Measurements from ENCODE around the gene MIR17HG.

The MIR17HG gene

DNA sequence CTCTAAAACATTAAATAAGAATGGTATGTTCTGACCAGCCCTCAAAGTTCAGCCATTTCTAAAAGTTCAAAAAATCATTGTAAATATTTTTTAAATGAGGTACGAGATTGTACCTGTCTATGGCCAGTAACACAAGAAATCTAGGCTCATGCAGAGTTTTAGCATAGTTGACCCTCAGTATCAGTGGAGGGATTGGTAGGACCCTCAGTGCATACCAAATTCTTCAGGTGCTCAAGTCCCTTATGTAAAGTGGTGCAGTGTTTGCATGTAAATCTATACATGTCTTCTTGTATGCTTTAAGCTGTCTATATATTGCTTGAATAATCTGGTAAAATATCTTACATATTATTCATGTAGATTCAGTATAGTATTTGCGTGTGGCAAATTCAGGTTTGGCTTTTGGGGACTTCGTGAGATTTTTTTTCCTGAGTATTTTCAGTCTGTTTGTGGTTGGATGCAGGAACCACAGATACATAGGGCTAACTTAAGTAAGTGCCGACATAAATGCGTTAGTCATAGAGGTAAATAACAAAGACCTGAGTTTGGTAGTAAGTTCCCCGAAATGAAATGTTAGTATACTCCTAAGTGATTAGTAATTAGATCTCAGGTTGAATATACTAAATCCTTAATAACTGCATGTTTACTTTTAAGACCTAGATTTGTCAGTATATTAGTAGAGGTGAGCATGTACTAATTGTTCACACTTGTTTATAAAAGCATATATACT is 7.8 kb downstream of the MIR17HG start:
- H3K79me1 ChIP-seq (replicated peaks; ENCODE audit: low read length, poor library complexity, severe bottlenecking), result peaks cover 5% of the 10 kb centered on the region

GRCh38 chr13:91355826-91356710 is 8.6 kb downstream of the MIR17HG start:
- Histone ChIP-seq H3K4me3 (ENCODE audit: insufficient read depth in 1 of 2, low read depth in 1 of 2, low read length in 2 of 2) (no peak overlapping the region), H3K4me1 (ENCODE audit: control insufficient read depth, insufficient read depth, low read depth, low read length) (no peaks in the 10 kb centered on the region), H4K91ac (ENCODE audit: low read length) (no peak overlapping the region), H3K27ac (ENCODE audit: low read length, poor library complexity, severe bottlenecking) (no peak overlapping the region), H2BK5ac (ENCODE audit: low read depth, low read length, poor library complexity, severe bottlenecking) (no peak overlapping the region), H4K8ac (ENCODE audit: low read length) (no peak overlapping the region), H3K4me2 (ENCODE audit: low read length, poor library complexity, severe bottlenecking) (no peak overlapping the region), H2BK120ac (ENCODE audit: low read depth, low read length) (no peak overlapping the region), H2BK12ac (ENCODE audit: low read length in 2 of 2) (no peak overlapping the region), H3K18ac (ENCODE audit: low read depth in 1 of 2, low read length in 2 of 2) (no peak overlapping the region), H2AFZ (ENCODE audit: low read depth, low read length) (no peak overlapping the region), H3K9me3 (ENCODE audit: control insufficient read depth, low read length) (no peaks in the 10 kb centered on the region), H3K36me3 (ENCODE audit: control insufficient read depth in 1 of 2, insufficient read depth in 2 of 2, low read depth in 1 of 2, low read length in 2 of 2) (peaks cover 5 to 65% of the 10 kb centered on the region in 2 experiments), H3K27me3 (ENCODE audit: control insufficient read depth in 1 of 2, insufficient read depth in 1 of 2, low read length in 2 of 2) (no peaks in the 10 kb centered on the region), H3K9ac (ENCODE audit: low read length) (no peak overlapping the region), H2BK15ac (ENCODE audit: low read depth, poor library complexity, severe bottlenecking) (no peak overlapping the region), H3K23ac (ENCODE audit: low read length in 2 of 2) (no peak overlapping the region), H3K14ac (ENCODE audit: low read length in 2 of 2) (no peak overlapping the region), H3K4ac (ENCODE audit: low read depth in 1 of 2, low read length in 2 of 2) (no peak overlapping the region), H2AK5ac (ENCODE audit: low read length, severe bottlenecking) (no peak overlapping the region), H3K79me1 (replicated peaks; ENCODE audit: low read length, poor library complexity, severe bottlenecking) (peaks cover 5% of the 10 kb centered on the region)
- WGBS, result 98% methylated on average over 6 of the region's 6 CpGs
- DNase-seq, result no peak

More for the DNA sequence above, 7.8 kb downstream of the MIR17HG start:
- no peaks in the 10 kb centered on the region for H3K9me3 ChIP-seq (ENCODE audit: control insufficient read depth, low read length)
- peaks cover 9 to 73% of the 10 kb centered on the region in 2 experiments for H3K36me3 ChIP-seq (ENCODE audit: control insufficient read depth in 1 of 2, insufficient read depth in 2 of 2, low read depth in 1 of 2, low read length in 2 of 2)
- no peak overlapping the region for H3K18ac ChIP-seq (ENCODE audit: low read depth in 1 of 2, low read length in 2 of 2)
- no peak overlapping the region for H3K9ac ChIP-seq (ENCODE audit: low read length)
- H2BK15ac ChIP-seq (ENCODE audit: low read depth, poor library complexity, severe bottlenecking), result no peak overlapping the region
- no peak overlapping the region for H2BK5ac ChIP-seq (ENCODE audit: low read depth, low read length, poor library complexity, severe bottlenecking)
- no peak overlapping the region for H3K4me3 ChIP-seq (ENCODE audit: insufficient read depth in 1 of 2, low read depth in 1 of 2, low read length in 2 of 2)
- H3K27me3 ChIP-seq (ENCODE audit: control insufficient read depth in 1 of 2, insufficient read depth in 1 of 2, low read length in 2 of 2), result no peaks in the 10 kb centered on the region
- H3K23ac ChIP-seq (ENCODE audit: low read length in 2 of 2), result no peak overlapping the region
- no peak overlapping the region for H2BK12ac ChIP-seq (ENCODE audit: low read length in 2 of 2)
- H3K4ac ChIP-seq (ENCODE audit: low read depth in 1 of 2, low read length in 2 of 2), result no peak overlapping the region
- peaks cover 2% of the 10 kb centered on the region for H3K4me1 ChIP-seq (ENCODE audit: control insufficient read depth, insufficient read depth, low read depth, low read length)
- 100% methylated on average over 6 of the region's 6 CpGs for WGBS
- no peak overlapping the region for H4K91ac ChIP-seq (ENCODE audit: low read length)
- no peak overlapping the region for H3K14ac ChIP-seq (ENCODE audit: low read length in 2 of 2)
- H3K27ac ChIP-seq (ENCODE audit: low read length, poor library complexity, severe bottlenecking), result no peak overlapping the region
- no peak overlapping the region for H3K4me2 ChIP-seq (ENCODE audit: low read length, poor library complexity, severe bottlenecking)
- H2BK120ac ChIP-seq (ENCODE audit: low read depth, low read length), result no peak overlapping the region
- H2AK5ac ChIP-seq (ENCODE audit: low read length, severe bottlenecking), result no peak overlapping the region
- no peak overlapping the region for H4K8ac ChIP-seq (ENCODE audit: low read length)
- no peak for DNase-seq
- H2AFZ ChIP-seq (ENCODE audit: low read depth, low read length), result no peak overlapping the region

DNA sequence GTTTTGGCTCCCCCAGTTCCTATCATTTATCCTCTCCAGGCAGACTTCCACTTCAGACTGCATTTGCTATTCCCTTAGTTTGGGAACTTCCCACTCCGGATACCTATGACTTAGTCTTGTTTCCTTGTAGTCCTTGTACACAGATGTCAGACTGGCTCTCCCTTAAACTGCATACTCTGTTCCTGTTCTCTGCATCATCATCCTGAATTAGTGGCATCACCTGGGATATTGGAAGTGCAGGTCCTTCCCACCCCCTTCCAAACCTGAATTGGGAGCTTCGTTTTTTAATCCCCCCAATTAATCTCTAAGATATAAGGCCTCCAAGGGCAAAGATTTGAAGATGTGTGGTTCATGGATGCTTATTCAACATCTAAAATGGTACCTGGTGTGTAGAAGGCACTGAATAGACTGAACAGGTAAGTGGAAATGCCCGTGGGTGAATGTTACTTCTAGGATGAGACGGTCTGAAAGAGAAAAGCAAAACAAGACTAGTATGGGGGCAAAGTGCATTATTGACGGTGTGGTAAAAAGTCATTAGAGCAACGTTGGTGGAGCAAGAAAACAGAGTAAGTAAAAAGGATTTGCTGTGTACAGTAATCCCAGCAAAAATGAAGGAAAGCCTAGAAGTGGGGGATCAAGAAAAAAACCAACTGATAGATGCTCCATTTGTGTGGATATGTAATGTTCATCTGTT is 9.6 kb downstream of the MIR17HG start:
- Histone ChIP-seq H2BK15ac (ENCODE audit: low read depth, poor library complexity, severe bottlenecking) (no peak overlapping the region), H2BK120ac (ENCODE audit: low read depth, low read length) (no peak overlapping the region), H3K14ac (ENCODE audit: low read length in 2 of 2) (no peak overlapping the region), H3K9ac (ENCODE audit: low read length) (no peak overlapping the region), H2AK5ac (ENCODE audit: low read length, severe bottlenecking) (no peak overlapping the region), H3K4me2 (ENCODE audit: low read length, poor library complexity, severe bottlenecking) (no peak overlapping the region), H2BK5ac (ENCODE audit: low read depth, low read length, poor library complexity, severe bottlenecking) (no peak overlapping the region), H3K79me1 (replicated peaks; ENCODE audit: low read length, poor library complexity, severe bottlenecking) (peaks cover 5% of the 10 kb centered on the region), H3K27me3 (ENCODE audit: control insufficient read depth in 1 of 2, insufficient read depth in 1 of 2, low read length in 2 of 2) (no peaks in the 10 kb centered on the region), H4K8ac (ENCODE audit: low read length) (no peak overlapping the region), H2BK12ac (ENCODE audit: low read length in 2 of 2) (no peak overlapping the region), H2AFZ (ENCODE audit: low read depth, low read length) (no peak overlapping the region), H3K9me3 (ENCODE audit: control insufficient read depth, low read length) (no peaks in the 10 kb centered on the region), H4K91ac (ENCODE audit: low read length) (no peak overlapping the region), H3K4me1 (ENCODE audit: control insufficient read depth, insufficient read depth, low read depth, low read length) (no peaks in the 10 kb centered on the region), H3K23ac (ENCODE audit: low read length in 2 of 2) (peak overlapping the region in 1 of 2 experiments; percentile 72), H3K4ac (ENCODE audit: low read depth in 1 of 2, low read length in 2 of 2) (no peak overlapping the region), H3K36me3 (ENCODE audit: control insufficient read depth in 1 of 2, insufficient read depth in 2 of 2, low read depth in 1 of 2, low read length in 2 of 2) (peaks cover 3 to 55% of the 10 kb centered on the region in 2 experiments), H3K27ac (ENCODE audit: low read length, poor library complexity, severe bottlenecking) (no peak overlapping the region), H3K18ac (ENCODE audit: low read depth in 1 of 2, low read length in 2 of 2) (no peak overlapping the region), H3K4me3 (ENCODE audit: insufficient read depth in 1 of 2, low read depth in 1 of 2, low read length in 2 of 2) (no peak overlapping the region)
- DNase-seq, result no peak
- 86% methylated on average over 5 of the region's 6 CpGs for WGBS
